ENCODE data around the gene ZNF536.
"Not testable (repeated sequence)": the region's sequence is repeated elsewhere in the genome, so short reads cannot be mapped to it uniquely, and the experiment has no call there.

Gene ZNF536

GRCh38 chr19:30464162-30464561 lies 92.0 kb downstream of the ZNF536 start:
- Histone ChIP-seq H3K4me2 (ENCODE audit: low read length) (no peak overlapping the region), H3K27ac (ENCODE audit: low read length) (no peak overlapping the region), H3K36me3 (replicated peaks; ENCODE audit: low read depth, low read length) (no peaks in the 10 kb centered on the region), H3K4me3 (ENCODE audit: low read length) (no peak overlapping the region), H3K4me1 (ENCODE audit: low read length) (no peaks in the 10 kb centered on the region), H2AFZ (ENCODE audit: low read depth, low read length) (no peak overlapping the region), H3K9me3 (ENCODE audit: insufficient read depth, low read length) (no peaks in the 10 kb centered on the region), H3K27me3 (ENCODE audit: low read depth, low read length) (no peaks in the 10 kb centered on the region), H3K9ac (ENCODE audit: low read length) (no peak overlapping the region), H4K20me1 (ENCODE audit: insufficient read depth, low read length) (no peaks in the 10 kb centered on the region), H3K79me2 (ENCODE audit: low read length) (no peaks in the 10 kb centered on the region)
- TF ChIP-seq CTCF (IDR thresholded peaks at IDR 0.05; ENCODE audit: low read depth, low read length) (no peak), EZH2phosphoT487 (IDR thresholded peaks at IDR 0.05; ENCODE audit: low read depth) (no peak)

- not testable (repeated sequence) for H2AFZ ChIP-seq (ENCODE audit: low read depth, low read length); H3K4me2 ChIP-seq (ENCODE audit: low read length); H3K4me1 ChIP-seq (ENCODE audit: low read length)
Observed at GRCh38 chr19:30466598-30466997, 94.4 kb downstream of the ZNF536 start.

GRCh38 chr19:30467239-30467638 lies 95.1 kb downstream of the ZNF536 start:
- Histone ChIP-seq H3K4me3 (ENCODE audit: low read length) (no peak overlapping the region), H3K4me1 (ENCODE audit: low read length) (no peaks in the 10 kb centered on the region), H3K79me2 (ENCODE audit: low read length) (no peaks in the 10 kb centered on the region), H3K9me3 (ENCODE audit: insufficient read depth, low read length) (no peaks in the 10 kb centered on the region), H3K36me3 (replicated peaks; ENCODE audit: low read depth, low read length) (no peaks in the 10 kb centered on the region), H3K4me2 (ENCODE audit: low read length) (no peak overlapping the region), H2AFZ (ENCODE audit: low read depth, low read length) (no peak overlapping the region), H4K20me1 (ENCODE audit: insufficient read depth, low read length) (no peaks in the 10 kb centered on the region), H3K9ac (ENCODE audit: low read length) (no peak overlapping the region), H3K27ac (ENCODE audit: low read length) (no peak overlapping the region), H3K27me3 (ENCODE audit: low read depth, low read length) (no peaks in the 10 kb centered on the region)
- no peak for TF ChIP-seq CTCF (IDR thresholded peaks at IDR 0.05; ENCODE audit: low read depth, low read length)

More at GRCh38 chr19:30466598-30466997, 94.4 kb downstream of the ZNF536 start:
- H3K27ac ChIP-seq (ENCODE audit: low read length); H3K4me3 ChIP-seq (ENCODE audit: low read length); H4K20me1 ChIP-seq (ENCODE audit: insufficient read depth, low read length); H3K27me3 ChIP-seq (ENCODE audit: low read depth, low read length); H3K79me2 ChIP-seq (ENCODE audit: low read length); H3K9me3 ChIP-seq (ENCODE audit: insufficient read depth, low read length); H3K36me3 ChIP-seq (replicated peaks; ENCODE audit: low read depth, low read length); H3K9ac ChIP-seq (ENCODE audit: low read length): not testable (repeated sequence)

GRCh38 chr19:30469774-30470173 lies 97.6 kb downstream of the ZNF536 start:
- Histone ChIP-seq H3K9me3 (ENCODE audit: insufficient read depth, low read length) (no peaks in the 10 kb centered on the region), H3K4me1 (ENCODE audit: low read length) (no peaks in the 10 kb centered on the region), H3K79me2 (ENCODE audit: low read length) (no peaks in the 10 kb centered on the region), H2AFZ (ENCODE audit: low read depth, low read length) (no peak overlapping the region), H3K27me3 (ENCODE audit: low read depth, low read length) (no peaks in the 10 kb centered on the region), H3K36me3 (replicated peaks; ENCODE audit: low read depth, low read length) (no peaks in the 10 kb centered on the region), H3K27ac (ENCODE audit: low read length) (no peak overlapping the region), H3K4me3 (ENCODE audit: low read length) (no peak overlapping the region), H3K4me2 (ENCODE audit: low read length) (no peak overlapping the region), H3K9ac (ENCODE audit: low read length) (no peak overlapping the region), H4K20me1 (ENCODE audit: insufficient read depth, low read length) (no peaks in the 10 kb centered on the region)
- TF ChIP-seq EZH2phosphoT487 (IDR thresholded peaks at IDR 0.05; ENCODE audit: low read depth) (no peak), CTCF (IDR thresholded peaks at IDR 0.05; ENCODE audit: low read depth, low read length) (no peak)

- no peaks in the 10 kb centered on the region for H4K20me1 ChIP-seq (ENCODE audit: insufficient read depth, low read length)
- no peak overlapping the region for H3K4me3 ChIP-seq (ENCODE audit: low read length)
- no peak overlapping the region for H3K4me2 ChIP-seq (ENCODE audit: low read length)
- no peak for TF ChIP-seq CTCF (IDR thresholded peaks at IDR 0.05; ENCODE audit: low read depth, low read length)
- no peak for TF ChIP-seq EZH2phosphoT487 (IDR thresholded peaks at IDR 0.05; ENCODE audit: low read depth)
- no peak overlapping the region for H2AFZ ChIP-seq (ENCODE audit: low read depth, low read length)
- no peaks in the 10 kb centered on the region for H3K4me1 ChIP-seq (ENCODE audit: low read length)
- no peaks in the 10 kb centered on the region for H3K36me3 ChIP-seq (replicated peaks; ENCODE audit: low read depth, low read length)
- H3K79me2 ChIP-seq (ENCODE audit: low read length), result no peaks in the 10 kb centered on the region
- no peaks in the 10 kb centered on the region for H3K9me3 ChIP-seq (ENCODE audit: insufficient read depth, low read length)
- H3K27ac ChIP-seq (ENCODE audit: low read length), result no peak overlapping the region
- H3K27me3 ChIP-seq (ENCODE audit: low read depth, low read length), result no peaks in the 10 kb centered on the region
- H3K9ac ChIP-seq (ENCODE audit: low read length), result no peak overlapping the region
Observed at GRCh38 chr19:30471441-30471840, 99.3 kb downstream of the ZNF536 start.

Data from OCI-LY3 (cell line).